NCI-H1105 (cell line): Measurements from ENCODE around the gene SERPINB8.
A peak's percentile ranks its signal among the peaks of the same experiment; 100 is the strongest.

Source experiments
- DNase-seq: peaks from one replicate; lab custom pipeline; 2025; lab: John Stamatoyannopoulos, UW

The SERPINB8 gene

DNA sequence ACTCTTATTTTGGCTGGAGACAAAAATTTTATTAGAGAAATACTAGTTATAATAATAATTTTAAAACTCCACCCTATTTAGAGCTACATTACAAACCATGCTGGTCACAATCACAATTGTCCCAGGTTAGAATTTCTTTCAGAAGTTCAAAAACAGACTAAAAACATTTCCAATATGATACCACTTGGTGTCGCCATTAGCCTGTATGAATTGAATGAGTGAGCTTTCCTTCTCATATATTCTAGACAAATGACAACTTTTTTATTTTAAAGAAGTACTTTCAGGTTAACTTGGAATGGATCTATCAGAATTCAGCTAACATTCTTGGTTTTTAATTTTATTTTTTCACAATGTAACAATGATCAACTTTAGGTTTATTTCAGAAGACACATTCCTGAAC lies 48.0 kb downstream of the SERPINB8 start:
- DNase-seq = peak; percentile 21

DNA sequence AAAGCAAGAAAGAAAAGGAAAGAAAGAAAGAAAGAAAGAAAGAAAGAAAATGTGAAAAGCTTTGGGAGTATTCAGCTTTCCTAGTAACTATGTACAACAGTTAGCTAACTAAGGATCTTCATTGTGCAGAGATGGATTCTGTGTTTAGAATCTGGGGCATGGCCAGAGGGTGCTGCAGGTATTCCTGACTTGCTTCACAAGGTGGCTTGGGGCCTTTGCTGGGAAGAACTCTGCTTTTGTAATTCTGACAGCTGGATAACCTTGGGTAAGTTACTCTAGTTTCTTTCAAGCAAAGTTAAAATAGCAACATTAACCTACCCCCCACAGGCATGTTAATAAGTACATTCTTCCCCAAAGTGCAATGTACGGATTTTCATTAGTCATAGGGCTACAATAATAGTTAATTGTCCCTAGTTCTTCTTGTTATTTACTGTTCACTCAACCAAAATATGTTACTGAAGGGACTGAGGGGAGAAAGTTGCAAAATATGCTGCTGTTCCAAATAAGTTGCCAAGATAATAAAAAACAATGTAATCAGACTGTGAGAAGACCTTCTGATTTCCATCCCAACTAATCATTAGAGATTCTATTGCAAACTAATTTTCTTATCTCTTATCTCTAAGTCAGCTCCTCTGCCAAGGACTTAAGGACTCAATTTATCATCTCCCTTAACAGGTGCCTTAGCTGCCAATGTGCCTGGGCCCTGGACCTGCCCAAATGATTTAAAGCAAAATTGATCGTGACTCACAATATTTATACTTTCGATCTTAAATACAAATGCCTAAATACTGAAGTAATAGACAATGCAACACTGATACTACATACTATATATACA lies 50.3 kb downstream of the SERPINB8 start:
- DNase-seq = no peak

DNA sequence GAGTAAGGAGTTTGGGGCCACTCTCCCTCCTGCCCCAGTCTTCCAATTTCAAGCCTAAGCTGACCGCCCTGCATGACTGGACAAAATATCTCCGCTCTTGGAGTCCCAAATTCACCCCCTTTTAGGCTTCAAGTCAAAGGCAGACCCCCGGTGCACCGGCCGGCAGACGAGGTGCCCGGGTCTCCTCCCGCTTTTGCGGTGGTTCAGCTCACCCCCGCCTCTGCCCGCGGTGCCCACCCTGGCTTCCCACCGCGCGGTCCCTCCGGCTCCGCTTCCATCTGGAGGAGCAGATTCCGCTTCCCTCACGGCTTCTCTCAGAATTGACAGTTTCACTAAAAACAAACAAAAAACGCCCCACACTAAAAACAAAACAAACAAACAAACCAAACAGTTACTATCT lies 56.5 kb downstream of the SERPINB8 start:
- no peak for DNase-seq

DNA sequence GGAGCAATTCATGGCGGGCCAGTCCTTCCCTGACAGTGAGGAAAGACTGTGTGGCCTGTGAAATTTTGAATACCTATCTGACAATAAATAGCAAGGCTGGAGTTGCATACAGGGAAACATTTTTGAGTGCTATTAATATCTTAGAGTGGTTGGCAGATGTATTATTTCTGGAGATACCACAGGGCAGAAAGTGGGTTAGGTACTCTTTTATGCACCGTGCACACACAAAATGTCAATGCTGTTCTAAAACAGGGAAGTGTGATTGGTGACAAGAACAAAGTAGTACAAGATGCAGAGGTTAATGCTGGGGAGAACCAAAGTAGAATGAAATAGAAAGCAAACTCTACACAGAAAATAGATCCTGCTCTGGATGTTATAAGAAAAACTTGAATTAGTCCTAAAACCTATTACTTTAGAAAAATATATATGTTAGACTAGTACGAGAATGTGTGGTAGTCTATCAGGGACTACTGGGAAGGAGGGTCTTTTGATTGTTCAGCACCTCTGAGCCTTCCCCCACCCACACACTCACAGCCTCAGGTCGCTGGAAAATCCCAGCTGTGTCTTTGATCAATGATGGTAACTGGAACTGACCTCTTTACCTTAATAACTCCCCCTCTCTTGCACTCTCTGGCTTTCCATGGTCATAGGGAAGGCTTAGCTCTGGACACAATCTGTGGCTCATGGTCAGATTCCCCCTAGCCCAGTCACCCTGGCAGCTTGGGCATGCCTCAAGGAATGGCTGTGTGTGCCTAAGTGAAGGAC lies 58.2 kb downstream of the SERPINB8 start:
- no peak for DNase-seq

DNA sequence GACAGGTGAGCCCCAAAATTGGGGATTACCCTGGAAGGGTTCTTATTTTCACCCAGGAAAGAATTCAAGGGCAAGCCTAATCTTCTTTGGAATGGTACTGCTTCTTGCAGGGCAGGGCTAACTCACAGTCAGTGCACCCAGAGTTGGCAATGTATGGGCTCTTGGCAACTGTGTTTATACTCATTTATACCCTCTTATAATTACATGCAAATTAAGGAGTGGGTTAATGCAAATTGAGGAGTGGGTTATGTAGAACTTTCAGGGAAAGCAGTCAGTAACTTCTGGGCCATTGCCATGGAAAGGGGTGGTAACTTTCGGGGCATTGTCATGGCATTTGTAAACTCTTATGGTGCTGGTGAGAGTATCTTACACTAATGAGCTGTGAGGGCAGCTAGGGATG lies 59.2 kb downstream of the SERPINB8 start:
- DNase-seq = no peak

DNA sequence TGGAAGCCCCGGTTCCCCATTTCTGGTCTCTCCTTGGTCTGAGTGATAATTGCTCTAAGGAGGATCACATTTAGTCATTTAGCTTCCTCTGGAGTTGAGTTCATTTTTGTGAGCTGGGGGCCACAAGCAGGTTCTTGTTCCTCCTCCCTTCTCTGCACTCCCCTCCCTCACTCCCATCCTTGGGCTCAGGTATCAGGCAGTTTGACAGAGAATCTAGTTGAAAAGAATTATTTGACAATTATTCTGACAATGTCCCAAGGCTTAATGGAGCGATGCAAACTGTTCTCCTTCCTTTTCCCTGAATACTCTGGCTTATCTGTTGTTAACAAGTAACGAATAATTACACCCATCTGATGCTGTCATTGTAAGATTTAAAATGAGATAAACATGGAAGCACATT lies 61.5 kb downstream of the SERPINB8 start:
- no peak for DNase-seq

DNA sequence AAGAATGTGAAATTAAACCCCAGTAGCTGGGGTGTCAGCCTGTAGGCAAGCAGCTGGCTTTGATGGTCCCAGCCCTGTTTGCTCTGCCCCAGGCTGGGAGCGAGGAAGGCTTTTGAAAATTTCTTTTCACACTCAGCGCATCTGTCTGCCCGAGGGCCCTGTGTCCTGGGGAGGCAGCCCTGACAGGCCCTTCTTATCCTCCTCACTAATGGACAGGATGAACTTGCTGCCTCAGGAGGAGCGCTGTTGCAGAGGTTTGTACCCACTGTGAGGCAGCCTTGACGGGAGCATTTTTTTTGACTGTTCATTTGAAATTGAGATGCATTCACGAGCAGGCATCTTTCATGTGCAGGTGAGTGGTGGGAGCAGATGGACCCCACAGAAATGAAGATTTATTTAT lies 62.4 kb downstream of the SERPINB8 start:
- no peak for DNase-seq

DNA sequence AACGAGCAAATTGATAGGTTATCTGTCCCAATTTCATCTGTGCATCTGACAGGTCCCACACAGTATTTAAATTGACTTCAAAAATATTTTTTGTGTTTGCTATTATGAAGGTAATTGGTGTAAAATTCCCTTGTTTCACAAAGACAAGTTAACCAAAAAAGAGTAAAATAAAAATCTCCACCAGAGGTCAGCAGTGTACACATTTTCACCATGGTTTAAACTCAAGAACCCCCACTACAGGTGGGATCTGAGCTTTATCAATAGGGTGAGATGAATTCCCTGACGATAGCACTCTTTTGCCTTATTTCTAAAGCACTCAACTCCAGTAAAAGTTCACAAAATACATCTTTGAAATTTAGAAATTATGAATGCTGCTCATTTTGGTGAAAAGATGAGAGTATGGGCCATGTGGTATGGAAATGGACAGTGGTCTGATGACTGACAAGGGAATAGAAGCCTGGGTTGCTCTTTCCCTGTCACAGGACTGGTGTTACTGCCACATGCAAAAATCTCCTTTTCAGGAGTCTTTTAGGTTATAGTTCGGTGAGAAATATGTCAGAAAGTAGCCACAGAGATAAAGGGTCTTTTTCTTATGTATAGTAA lies 68.0 kb downstream of the SERPINB8 start:
- DNase-seq = peak; percentile 18
